ENCODE data around the gene NAA50. TPM values are rescaled to one million over a fixed set of nuclear protein-coding genes. Genes with fewer than 3 reads are reported as not detected.

Gene NAA50
- total and polyA plus RNA-seq, 2 donors (not counting 3 experiments of a cell fraction or from before 2014, with no cell fraction given), result 53.1 to 160 TPM

GRCh38 chr3:113677737-113678136 is 68.3 kb downstream of the NAA50 start:
- Histone ChIP-seq H3K27me3 (ENCODE audit: control insufficient read depth in 2 of 2, insufficient read depth in 2 of 2, low read length in 2 of 2) (no peaks in the 10 kb centered on the region), H3K4me2 (ENCODE audit: insufficient read depth, low read length) (no peak overlapping the region), H4K20me1 (replicated peaks; ENCODE audit: control insufficient read depth, extremely low read depth, insufficient read depth, low read length) (no peaks in the 10 kb centered on the region), H3K9me3 (replicated peaks; ENCODE audit: control insufficient read depth, insufficient read depth, low read length) (no peaks in the 10 kb centered on the region), H3K9ac (replicated peaks; ENCODE audit: extremely low read depth, insufficient read depth, low read length) (no peak overlapping the region), H2AFZ (ENCODE audit: low read depth, low read length) (no peak overlapping the region), H3K79me2 (ENCODE audit: control insufficient read depth, insufficient read depth, low read length) (no peaks in the 10 kb centered on the region), H3K27ac (ENCODE audit: insufficient read depth, low read depth, low read length) (no peak overlapping the region), H3K4me3 (replicated peaks in 1 of 3; ENCODE audit: insufficient read depth in 1 of 3, low read depth in 1 of 3, low read length in 3 of 3) (no peak overlapping the region), H3K9me1 (replicated peaks; ENCODE audit: control insufficient read depth, extremely low read depth, insufficient read depth, low read length) (no peaks in the 10 kb centered on the region), H3K36me3 (ENCODE audit: control insufficient read depth in 2 of 2, extremely low read depth in 1 of 2, insufficient read depth in 2 of 2, low read length in 2 of 2) (no peaks in the 10 kb centered on the region), H3K4me1 (ENCODE audit: control insufficient read depth, extremely low read depth, insufficient read depth, low read length) (no peaks in the 10 kb centered on the region)
- FAIRE-seq (no peak), DNase-seq (ENCODE audit: low read depth, low spot score) (no peak)
- dilution Hi-C loops (cut with MboI; ENCODE audit: extremely low pct_ligation_motif_present, low sequenced_read_pairs), result no loop called here
- TF ChIP-seq POLR2AphosphoS5 (IDR thresholded peaks at IDR 0.05; ENCODE audit: insufficient read depth, low read depth, low read length) (no peak), EZH2 (IDR thresholded peaks at IDR 0.05; ENCODE audit: borderline replicate concordance, low read depth, low read length, severe bottlenecking) (no peak), MAX (IDR thresholded peaks at IDR 0.05; ENCODE audit: insufficient read depth, insufficient read length) (no peak), CTCF (IDR thresholded peaks at IDR 0.05; ENCODE audit: extremely low read depth in 1 of 2, insufficient read depth in 1 of 2, low read depth in 1 of 2, low read length in 2 of 2) (no peak), POLR2A (IDR thresholded peaks at IDR 0.05; ENCODE audit: low read depth, low read length) (no peak), JUN (IDR thresholded peaks at IDR 0.05; ENCODE audit: borderline replicate concordance, insufficient read depth, insufficient read length, low read depth) (no peak), FOS (IDR thresholded peaks at IDR 0.05; ENCODE audit: borderline replicate concordance, insufficient read depth, low read length) (no peak), GATA2 (IDR thresholded peaks at IDR 0.05; ENCODE audit: insufficient read depth, insufficient read length, low read depth, low read length) (no peak), MYC (IDR thresholded peaks at IDR 0.05; ENCODE audit: low read depth, low read length) (no peak)
- no TSS peak for BruUV-seq (replicated peaks)
- intact Hi-C loops (cut with micrococcal nuclease), result no loop called here
- POLR2A ChIA-PET, result no interaction called here
- CTCF ChIA-PET, result no interaction called here
